Stimulated activated CD8-positive, alpha-beta memory T cell treated with anti-CD3 and anti-CD28 coated beads, Interleukin-15, amount 100 ng/mL, for 48 hours (primary cell): ENCODE measurements around the gene ZRSR2.
A peak's percentile ranks its signal among the peaks of the same experiment; 100 is the strongest.
"Not testable (repeated sequence)": the region's sequence is repeated elsewhere in the genome, so short reads cannot be mapped to it uniquely, and the experiment has no call there.

Source experiments
- DNase-seq, 2 donors: peaks; one replicate each; pipeline ENCODE4 v3.0.0-alpha.2; 2020; ENCODE audit warnings: low read depth in 2 of 2

The ZRSR2 gene

DNA sequence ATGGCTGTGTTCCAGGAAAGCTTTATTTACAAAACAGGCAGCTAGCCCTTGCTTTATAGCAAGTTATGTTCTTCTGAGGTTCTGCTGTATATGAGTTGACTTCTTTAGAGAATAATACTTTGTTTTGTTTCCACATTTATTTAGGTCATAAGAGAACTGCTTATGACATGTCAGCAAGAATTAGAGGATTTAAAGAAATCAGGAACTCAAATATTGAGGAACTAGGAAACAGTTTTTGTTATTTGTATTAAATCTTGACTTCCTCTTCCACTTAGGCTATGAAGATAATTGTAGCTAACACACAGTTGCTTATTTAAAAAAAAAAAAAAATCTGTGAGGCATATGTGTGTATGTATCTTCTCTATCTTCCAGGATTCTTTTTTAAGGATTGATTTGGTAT is 14.3 kb downstream of the ZRSR2 start:
- DNase-seq: no peak

- no peak for DNase-seq
These were observed 18.0 kb downstream of the ZRSR2 start for GRCh38 chrX:15808254-15808653.

- DNase-seq: no peak
These were observed 22.1 kb downstream of the ZRSR2 start for GRCh38 chrX:15812192-15812938.

GRCh38 chrX:15813416-15813815 is 23.1 kb downstream of the ZRSR2 start:
- DNase-seq: no peak

DNA sequence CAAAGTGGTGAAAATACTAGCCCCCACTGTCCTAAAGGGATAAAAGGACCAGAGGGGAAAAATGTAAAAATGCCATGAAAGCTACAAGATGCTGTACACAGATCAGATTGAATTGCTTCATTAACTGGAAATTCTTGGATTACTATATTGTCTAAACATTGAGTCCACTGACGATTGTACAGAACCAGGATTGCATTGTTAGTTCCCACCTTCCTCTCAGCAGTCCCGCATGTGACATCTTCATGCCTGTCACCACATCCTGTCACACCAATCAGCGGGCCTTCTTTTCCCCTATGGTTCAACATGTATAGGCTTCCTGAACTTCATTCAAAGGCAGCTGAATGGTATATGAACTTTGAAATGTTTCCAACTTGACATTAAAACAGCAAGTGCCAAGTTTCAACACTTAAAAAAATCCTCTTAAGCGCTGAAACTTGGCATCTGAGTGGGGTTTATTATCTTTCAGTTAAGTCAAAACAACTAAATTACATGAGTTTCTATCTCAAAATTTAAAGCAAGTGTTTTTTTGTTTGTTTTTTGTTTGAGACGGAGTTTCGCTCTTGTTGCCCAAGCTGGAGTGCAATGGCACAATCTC is 24.6 kb downstream of the ZRSR2 start:
- no peak for DNase-seq

GRCh38 chrX:15815779-15816437 is 25.6 kb downstream of the ZRSR2 start:
- DNase-seq: no peak

DNA sequence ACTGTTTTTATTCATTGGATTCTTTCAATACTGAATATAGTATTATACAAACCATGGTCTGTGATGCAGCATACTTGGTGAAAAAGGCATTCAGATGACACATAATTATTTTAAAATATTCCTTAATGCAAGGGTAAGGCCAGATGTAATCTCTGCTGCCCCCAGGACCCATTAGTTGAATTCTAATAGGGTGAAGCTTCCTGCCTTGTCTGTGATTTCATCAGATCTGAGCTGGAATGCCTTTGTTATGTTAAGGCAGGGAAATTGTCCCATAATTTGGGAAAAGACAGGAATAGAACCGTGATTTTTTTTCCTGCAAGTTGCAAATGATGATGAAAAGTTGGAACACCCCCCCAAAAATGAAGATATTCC is 26.1 kb downstream of the ZRSR2 start:
- no peak for DNase-seq

- DNase-seq: peak; percentile 8 to 42
These were observed 26.6 kb downstream of the ZRSR2 start for GRCh38 chrX:15816886-15817285.

GRCh38 chrX:15820106-15821073 is 30.1 kb downstream of the ZRSR2 start:
- DNase-seq: peak in 1 of 2 donors; percentile 2

- no peak for DNase-seq
These were observed 32.6 kb downstream of the ZRSR2 start for GRCh38 chrX:15822922-15823321.

GRCh38 chrX:15825936-15826335 is 35.7 kb downstream of the ZRSR2 start:
- no peak for DNase-seq

GRCh38 chrX:15829217-15829616 is 38.9 kb downstream of the ZRSR2 start:
- DNase-seq: no peak

DNA sequence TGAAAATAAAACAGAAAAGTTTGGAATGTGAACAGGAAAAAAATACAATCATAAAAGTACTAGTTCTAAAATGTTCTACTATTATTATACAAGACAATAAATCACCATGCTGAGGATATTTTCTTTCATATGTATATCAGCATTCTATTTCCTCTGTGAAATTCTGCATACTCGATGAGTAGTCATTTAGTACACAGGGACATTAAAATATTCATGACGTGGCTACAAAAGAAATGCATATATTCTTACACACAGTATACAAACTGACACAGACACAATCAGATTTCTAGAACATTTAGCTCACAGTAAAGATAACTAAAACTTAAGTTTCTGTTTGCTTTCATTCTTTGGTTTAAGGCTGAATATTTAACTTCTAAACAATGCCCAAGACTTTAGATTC is 41.1 kb downstream of the ZRSR2 start:
- DNase-seq: not testable (repeated sequence)

DNA sequence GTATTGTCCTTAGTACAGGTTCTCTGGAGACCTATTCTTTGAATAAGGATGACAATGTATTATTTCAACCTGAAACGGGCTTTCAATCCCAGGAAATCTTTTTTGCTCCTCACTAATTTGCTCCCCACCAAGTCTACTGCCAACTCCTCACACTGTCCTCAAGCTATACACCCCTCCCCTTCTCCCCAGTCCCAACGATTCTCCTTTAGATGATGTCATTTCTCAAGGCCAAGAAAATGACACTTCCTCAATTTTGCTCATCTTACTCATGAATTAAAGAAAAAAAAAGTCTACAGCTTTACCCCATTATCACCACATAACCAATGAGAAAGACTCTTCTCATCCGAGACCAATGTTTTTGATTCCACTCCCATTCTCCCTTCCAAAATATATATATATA is 43.8 kb downstream of the ZRSR2 start:
- DNase-seq: no peak

GRCh38 chrX:15834827-15835595 is 44.7 kb downstream of the ZRSR2 start:
- DNase-seq: no peak

GRCh38 chrX:15838017-15838416 is 47.7 kb downstream of the ZRSR2 start:
- DNase-seq: no peak

DNA sequence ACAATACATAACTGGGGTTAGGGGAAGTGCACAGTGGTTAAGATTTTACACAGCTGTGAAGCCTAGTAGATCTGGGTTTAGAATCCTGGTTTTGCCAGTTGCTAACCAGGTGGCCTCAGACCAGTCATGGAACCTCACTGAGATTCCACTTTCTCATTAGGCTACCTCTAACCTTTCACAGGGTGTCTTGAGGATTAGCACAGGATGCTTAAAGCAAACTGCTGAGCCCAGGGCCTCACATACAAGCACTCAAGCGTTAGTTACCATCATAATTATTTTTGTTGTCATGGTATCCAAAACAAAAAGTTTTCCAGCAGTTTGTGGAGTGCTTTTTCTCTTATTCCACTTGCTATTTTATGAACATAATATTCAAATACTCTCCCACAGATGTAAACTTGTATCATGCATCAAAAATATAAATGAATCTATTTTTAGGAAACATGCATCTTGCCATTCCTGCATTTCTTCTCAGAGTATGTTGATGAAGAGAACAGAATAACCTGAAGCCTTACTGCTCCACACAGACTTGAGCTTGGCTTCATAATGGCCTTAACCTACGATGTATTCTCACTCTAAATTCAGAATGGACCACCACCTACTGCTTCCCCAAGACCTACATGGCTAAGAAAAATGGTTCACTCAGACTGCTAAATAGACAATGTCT is 51.7 kb downstream of the ZRSR2 start:
- DNase-seq: no peak

- no peak for DNase-seq
These were observed 53.7 kb downstream of the ZRSR2 start for GRCh38 chrX:15843960-15844359.

DNA sequence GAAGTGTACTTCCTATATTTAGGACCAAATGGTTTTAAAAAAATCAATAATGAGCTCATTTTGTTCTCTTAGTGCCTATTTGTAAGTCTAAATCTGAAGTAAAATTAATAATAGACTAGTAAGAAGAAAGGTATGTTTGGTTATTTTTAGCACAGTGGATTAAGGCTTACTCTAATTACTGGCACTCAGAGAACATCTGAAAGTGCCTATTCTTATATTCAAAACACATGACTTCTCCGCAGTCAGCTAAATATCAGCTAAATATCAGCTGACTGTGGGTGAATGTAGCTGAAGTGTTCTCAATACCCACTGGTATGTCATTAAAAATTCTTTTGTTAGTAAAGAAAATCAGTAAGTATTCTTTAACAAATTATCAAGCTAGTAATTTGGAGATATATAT is 58.3 kb downstream of the ZRSR2 start:
- no peak for DNase-seq

GRCh38 chrX:15849555-15849954 is 59.3 kb downstream of the ZRSR2 start:
- no peak for DNase-seq
